GM21360 (cell line): ENCODE data around the gene COQ9.
"Not testable (repeated sequence)": the region's sequence is repeated elsewhere in the genome, so short reads cannot be mapped to it uniquely, and the experiment has no call there.

Experiments
- ATAC-seq: cut with Tn5 transposase; IDR thresholded peaks from one replicate; pipeline ENCODE4 v1.9.1; 2021; ENCODE audit warnings: mild to moderate bottlenecking, moderate library complexity; ENCODE audit not compliant: unreplicated experiment

COQ9 gene

GRCh38 chr16:57484515-57485005 is 37.3 kb downstream of the COQ9 start:
- no peak for ATAC-seq

GRCh38 chr16:57485091-57485915 is 38.0 kb downstream of the COQ9 start:
- no peak for ATAC-seq

GRCh38 chr16:57485916-57486857 is 38.9 kb downstream of the COQ9 start, which contains the start of gene DOK4:
TSS of gene DOK4 (minus strand) at chr16:57486493. CDS start at chr16:57479507, 6,986 bp downstream.
- peak; percentile 80 for ATAC-seq

- no peak for ATAC-seq
Measured at GRCh38 chr16:57486858-57487834, 39.9 kb downstream of the COQ9 start.

GRCh38 chr16:57489229-57489628 is 42.0 kb downstream of the COQ9 start:
- ATAC-seq, result no peak

- no peak for ATAC-seq
Measured at GRCh38 chr16:57493767-57494166, 46.5 kb downstream of the COQ9 start.

- no peak for ATAC-seq
Measured at GRCh38 chr16:57497121-57497520, 49.8 kb downstream of the COQ9 start.

- no peak for ATAC-seq
Measured at GRCh38 chr16:57498031-57498430, 50.8 kb downstream of the COQ9 start.

GRCh38 chr16:57499941-57500340 is 52.7 kb downstream of the COQ9 start:
- ATAC-seq, result not testable (repeated sequence)

- ATAC-seq, result no peak
Measured at GRCh38 chr16:57500578-57501111, 53.4 kb downstream of the COQ9 start.

GRCh38 chr16:57501492-57501891 is 54.2 kb downstream of the COQ9 start:
- no peak for ATAC-seq

- no peak for ATAC-seq
Measured at GRCh38 chr16:57502048-57502775, 54.9 kb downstream of the COQ9 start.

- no peak for ATAC-seq
Measured at GRCh38 chr16:57503366-57503765, 56.1 kb downstream of the COQ9 start.

- no peak for ATAC-seq
Measured at GRCh38 chr16:57504001-57504400, 56.7 kb downstream of the COQ9 start.

- ATAC-seq, result no peak
Measured at GRCh38 chr16:57504491-57504890, 57.2 kb downstream of the COQ9 start.

GRCh38 chr16:57505169-57505568 is 57.9 kb downstream of the COQ9 start:
- no peak for ATAC-seq

GRCh38 chr16:57507136-57508034 is 60.1 kb downstream of the COQ9 start:
- no peak for ATAC-seq

- no peak for ATAC-seq
Measured at GRCh38 chr16:57508035-57508425, 60.8 kb downstream of the COQ9 start.
